HCT116 (cell line): Measurements from ENCODE around the gene EXOC4. TPM values are rescaled to one million over a fixed set of nuclear protein-coding genes. Genes with fewer than 3 reads are reported as not detected.

Source experiments
- ATAC-seq: fragments of 200-7000 bp; cut with Tn5 transposase; 2 replicates; pipeline ENCODE4 v1.9.1; 2020; ENCODE audit warnings: mild to moderate bottlenecking, moderate library complexity
- BruUV-seq: library from RNA; stranded (reverse); fragments of 400-500 nt; replicated peaks from 2 replicates; lab custom pipeline; 2021; lab: Mats Ljungman, UMichigan
- CTCF ChIA-PET: fragments of 300-600 bp; sonication (Branson Sonifier 250); formaldehyde crosslinking; loops from one replicate; lab custom pipeline; 2021; ENCODE audit warnings: antibody characterized with exemption; lab: Charles Lee
- POLR2A ChIA-PET: fragments of 300-600, 350-600 bp; sonication (Branson Sonifier 250); formaldehyde crosslinking; loops from one replicate; lab custom pipeline; 2021; ENCODE audit warnings: antibody characterized with exemption; lab: Charles Lee
- RAD21 ChIA-PET, 2 experiments: fragments of 300-600 bp; sonication (Branson Sonifier 250); formaldehyde crosslinking; loops; one replicate each; lab custom pipeline; 2023; ENCODE audit warnings: low total read pairs in 2 of 2; ENCODE audit not compliant: uncharacterized antibody in 2 of 2, unreplicated experiment in 2 of 2, low non-redundant PET in 1 of 2; lab: Charles Lee
- DNase-seq: peaks from one replicate; pipeline ENCODE4 v3.0.0-alpha.2; 2010; ENCODE audit warnings: low read depth, low spot score
- H2AFZ ChIP-seq: fragments of 200-600 bp; shearing (Covaris generic), sonication (generic); 2 replicates; pipeline ENCODE4 v1.6.1; 2017; ENCODE audit warnings: low read depth, mixed run types, mixed read lengths, antibody characterized with exemption, low read length; ENCODE audit not compliant: poor library complexity, severe bottlenecking
- H3K27ac ChIP-seq: 2 replicates; pipeline ENCODE4 v1.5.1; 2012; ENCODE audit warnings: low read depth, low read length
- H3K27me3 ChIP-seq: fragments of 200-600 bp; sonication (generic); 2 replicates; pipeline ENCODE4 v1.6.1; 2016; ENCODE audit warnings: mixed run types, low read length, mixed read lengths; ENCODE audit not compliant: insufficient read depth
- H3K36me3 ChIP-seq, 2 experiments: fragments of 200-500 bp in 1 of 2; fragments of 200-600 bp in 1 of 2; sonication (Bioruptor generic) in 1 of 2; sonication (generic) in 1 of 2; 2 replicates each; pipeline versions ENCODE4 v1.5.1 to v1.6.1; 2014 to 2016; ENCODE audit warnings: low read length in 2 of 2, inconsistent platforms in 1 of 2, mixed read lengths in 1 of 2, mixed run types in 1 of 2; ENCODE audit not compliant: insufficient read depth in 2 of 2, control insufficient read depth in 1 of 2
- H3K4me1 ChIP-seq, 2 experiments: fragments of 200-600 bp in 1 of 2; sonication (generic) in 1 of 2; 2 replicates each; pipeline versions ENCODE4 v1.5.1 to v1.6.1; 2012 to 2017; ENCODE audit warnings: low read length in 2 of 2, inconsistent platforms in 1 of 2, mild to moderate bottlenecking in 1 of 2, mixed read lengths in 1 of 2, mixed run types in 1 of 2, moderate library complexity in 1 of 2; ENCODE audit not compliant: insufficient read depth in 2 of 2, control insufficient read depth in 1 of 2
- H3K4me2 ChIP-seq: fragments of 200-600 bp; sonication (generic); 2 replicates; pipeline ENCODE4 v1.6.1; 2017; ENCODE audit warnings: mixed run types, low read length, mixed read lengths
- H3K4me3 ChIP-seq, 2 experiments: fragments of 200-600 bp in 1 of 2; sonication (generic) in 1 of 2; replicated peaks in 1 of 2; 2 replicates each; pipeline ENCODE4 v1.5.1; 2011 to 2016; ENCODE audit warnings: low read length in 2 of 2, control low read depth in 1 of 2, low read depth in 1 of 2, mild to moderate bottlenecking in 1 of 2, mixed read lengths in 1 of 2, mixed run types in 1 of 2
- H3K79me2 ChIP-seq: fragments of 200-600 bp; sonication (generic); 2 replicates; pipeline ENCODE4 v1.6.1; 2017; ENCODE audit warnings: mild to moderate bottlenecking, mixed run types, low read length, moderate library complexity, mixed read lengths; ENCODE audit not compliant: insufficient read depth
- H3K9ac ChIP-seq: fragments of 200-600 bp; sonication (generic); 2 replicates; pipeline ENCODE4 v1.6.1; 2016; ENCODE audit warnings: low read length, mixed read lengths
- H3K9me2 ChIP-seq: fragments of 200-600 bp; sonication (generic), shearing (Covaris generic); 2 replicates; pipeline ENCODE4 v1.6.1; 2017; ENCODE audit warnings: mixed run types, mild to moderate bottlenecking, moderate library complexity; ENCODE audit not compliant: insufficient read depth
- H3K9me3 ChIP-seq, 2 experiments: fragments of 200-500 bp in 1 of 2; fragments of 200-600 bp in 1 of 2; sonication (Bioruptor generic) in 1 of 2; sonication (generic) in 1 of 2; 2 replicates each; pipeline ENCODE4 v1.6.1; 2014 to 2017; ENCODE audit warnings: low read length in 2 of 2, mixed read lengths in 2 of 2, inconsistent platforms in 1 of 2, low read depth in 1 of 2, mild to moderate bottlenecking in 1 of 2, mixed run types in 1 of 2, moderate library complexity in 1 of 2; ENCODE audit not compliant: control insufficient read depth in 1 of 2, insufficient read depth in 1 of 2
- H4K20me1 ChIP-seq: fragments of 200-600 bp; sonication (generic), shearing (Covaris generic); 2 replicates; pipeline ENCODE4 v1.6.1; 2017; ENCODE audit warnings: mixed run types, mild to moderate bottlenecking, moderate library complexity; ENCODE audit not compliant: insufficient read depth
- CBX3 ChIP-seq: IDR thresholded peaks from 2 replicates; pipeline ENCODE4 v1.6.1; 2012; ENCODE audit warnings: low read depth
- ELF1 ChIP-seq: IDR thresholded peaks from 2 replicates; pipeline ENCODE4 v1.6.1; 2012; ENCODE audit warnings: low read depth, borderline replicate concordance
- EZH2phosphoT487 ChIP-seq: fragments of 200-600 bp; IDR thresholded peaks from 2 replicates; pipeline ENCODE4 v1.6.1; 2018; ENCODE audit warnings: antibody characterized with exemption, borderline replicate concordance
- FOSL1 ChIP-seq: IDR thresholded peaks from 2 replicates; pipeline ENCODE4 v1.6.1; 2012; ENCODE audit warnings: low read depth
- POLR2AphosphoS5 ChIP-seq: IDR thresholded peaks from 2 replicates; pipeline ENCODE4 v1.6.1; 2011; ENCODE audit warnings: mild to moderate bottlenecking, low read depth, low read length, moderate library complexity
- RAD21 ChIP-seq: IDR thresholded peaks from 2 replicates; pipeline ENCODE4 v1.6.1; 2012; ENCODE audit warnings: low read depth, mild to moderate bottlenecking
- SIN3A ChIP-seq: IDR thresholded peaks from 2 replicates; pipeline ENCODE4 v1.6.1; 2012; ENCODE audit warnings: low read depth
- SP1 ChIP-seq: IDR thresholded peaks from 2 replicates; pipeline ENCODE4 v1.6.1; 2012; ENCODE audit warnings: low read depth
- TCF7L2 ChIP-seq: IDR thresholded peaks from 2 replicates; pipeline ENCODE4 v1.7.0; 2011; ENCODE audit warnings: borderline replicate concordance, inconsistent platforms; ENCODE audit not compliant: insufficient read depth, insufficient read length; ENCODE audit errors: extremely low read depth
- YY1 ChIP-seq: IDR thresholded peaks from 2 replicates; pipeline ENCODE4 v1.6.1; 2011; ENCODE audit warnings: low read length, low read depth, moderate library complexity, mild to moderate bottlenecking; ENCODE audit not compliant: insufficient replicate concordance; ENCODE audit errors: extremely low read depth
- intact Hi-C: fragments of 100-400 bp; cut with micrococcal nuclease; formaldehyde crosslinking; loops from 2 replicates; pipeline ENCODE4 v1.10.0; 2022
- total RNA-seq: library from RNA; stranded (reverse); gene quantifications from one replicate; pipeline ENCODE4 v1.2.1, GENCODE V29; 2021; ENCODE audit not compliant: unreplicated experiment
- TF ChIP-seq, protein P1 (sequence below): IDR thresholded peaks from 2 replicates; pipeline ENCODE4 v1.6.1; 2012; ENCODE audit warnings: low read depth

The EXOC4 gene
- total RNA-seq, 1 experiment from 2014 or later, result 40.3 TPM

DNA sequence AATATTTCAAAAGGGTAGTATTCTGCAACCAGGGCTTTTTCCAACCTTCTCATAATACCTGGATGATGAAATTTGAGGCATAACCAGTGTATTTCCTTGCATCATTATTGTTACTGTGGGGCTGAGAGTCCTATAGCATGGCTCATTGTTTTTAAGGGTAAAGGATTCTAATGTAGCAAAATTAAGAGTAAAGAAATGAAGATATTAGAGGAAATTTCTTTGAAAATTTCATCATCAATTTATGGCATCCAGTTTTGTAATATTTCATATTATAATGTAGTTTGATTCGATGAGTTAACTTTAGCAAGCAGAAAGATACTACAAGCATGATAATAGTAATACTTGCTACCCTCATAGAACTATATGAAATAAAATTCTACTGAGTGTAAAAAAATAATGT is 486.9 kb downstream of the EXOC4 start:
- Histone ChIP-seq H3K9me3 (no peaks in the 10 kb centered on the region), H3K9me2 (no peaks in the 10 kb centered on the region; the same call in 1 of the 2 replicates), H3K9ac (no peak overlapping the region), H3K27ac (no peak overlapping the region), H3K4me2 (no peak overlapping the region)
- BruUV-seq, result no TSS peak
- CTCF ChIA-PET, result no interaction called here
- DNase-seq, result no peak
- intact Hi-C loops, result no loop called here
- TF ChIP-seq RAD21 (no peak), CBX3 (no peak), YY1 (no peak), SIN3A (no peak), ELF1 (no peak)
- TF ChIP-seq, protein P1, sequence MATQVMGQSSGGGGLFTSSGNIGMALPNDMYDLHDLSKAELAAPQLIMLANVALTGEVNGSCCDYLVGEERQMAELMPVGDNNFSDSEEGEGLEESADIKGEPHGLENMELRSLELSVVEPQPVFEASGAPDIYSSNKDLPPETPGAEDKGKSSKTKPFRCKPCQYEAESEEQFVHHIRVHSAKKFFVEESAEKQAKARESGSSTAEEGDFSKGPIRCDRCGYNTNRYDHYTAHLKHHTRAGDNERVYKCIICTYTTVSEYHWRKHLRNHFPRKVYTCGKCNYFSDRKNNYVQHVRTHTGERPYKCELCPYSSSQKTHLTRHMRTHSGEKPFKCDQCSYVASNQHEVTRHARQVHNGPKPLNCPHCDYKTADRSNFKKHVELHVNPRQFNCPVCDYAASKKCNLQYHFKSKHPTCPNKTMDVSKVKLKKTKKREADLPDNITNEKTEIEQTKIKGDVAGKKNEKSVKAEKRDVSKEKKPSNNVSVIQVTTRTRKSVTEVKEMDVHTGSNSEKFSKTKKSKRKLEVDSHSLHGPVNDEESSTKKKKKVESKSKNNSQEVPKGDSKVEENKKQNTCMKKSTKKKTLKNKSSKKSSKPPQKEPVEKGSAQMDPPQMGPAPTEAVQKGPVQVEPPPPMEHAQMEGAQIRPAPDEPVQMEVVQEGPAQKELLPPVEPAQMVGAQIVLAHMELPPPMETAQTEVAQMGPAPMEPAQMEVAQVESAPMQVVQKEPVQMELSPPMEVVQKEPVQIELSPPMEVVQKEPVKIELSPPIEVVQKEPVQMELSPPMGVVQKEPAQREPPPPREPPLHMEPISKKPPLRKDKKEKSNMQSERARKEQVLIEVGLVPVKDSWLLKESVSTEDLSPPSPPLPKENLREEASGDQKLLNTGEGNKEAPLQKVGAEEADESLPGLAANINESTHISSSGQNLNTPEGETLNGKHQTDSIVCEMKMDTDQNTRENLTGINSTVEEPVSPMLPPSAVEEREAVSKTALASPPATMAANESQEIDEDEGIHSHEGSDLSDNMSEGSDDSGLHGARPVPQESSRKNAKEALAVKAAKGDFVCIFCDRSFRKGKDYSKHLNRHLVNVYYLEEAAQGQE, result no peak
- TF ChIP-seq, all 23 proteins: peak for 0
- no peaks in the 10 kb centered on the region for H4K20me1 ChIP-seq
- no peaks in the 10 kb centered on the region for H3K27me3 ChIP-seq
- ChIA-PET POLR2A (no interaction called here), RAD21 (no interaction called here)
- no peak overlapping the region for H3K4me3 ChIP-seq
- no peaks in the 10 kb centered on the region for H3K4me1 ChIP-seq
- no peak for ATAC-seq
- H3K79me2 ChIP-seq, result no peaks in the 10 kb centered on the region
- H2AFZ ChIP-seq, result no peak overlapping the region
- H3K36me3 ChIP-seq, result no peaks in the 10 kb centered on the region

DNA sequence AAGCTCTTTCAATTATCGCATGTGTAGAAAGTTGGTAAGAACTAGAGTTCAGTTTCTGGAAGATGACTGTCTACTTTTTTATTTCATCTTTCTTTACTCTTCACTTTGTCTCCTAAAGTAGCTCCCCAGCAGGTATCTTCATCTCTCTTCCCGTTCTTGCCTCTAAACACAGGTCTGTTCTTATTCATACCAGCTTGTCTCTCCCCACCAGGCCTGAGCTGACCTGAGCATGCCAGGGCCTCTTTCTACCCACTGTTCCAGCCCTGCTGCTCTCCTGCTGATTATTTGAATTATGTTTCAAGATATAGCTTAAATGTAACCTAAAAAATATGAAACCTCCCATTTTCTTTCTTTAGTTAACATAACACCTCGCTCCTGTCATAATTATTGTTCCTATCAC is 488.2 kb downstream of the EXOC4 start:
- BruUV-seq, result no TSS peak
- Histone ChIP-seq H3K9ac (no peak overlapping the region), H3K4me1 (no peaks in the 10 kb centered on the region), H3K9me3 (no peaks in the 10 kb centered on the region), H3K4me3 (no peak overlapping the region), H2AFZ (no peak overlapping the region), H3K4me2 (no peak overlapping the region), H3K36me3 (no peaks in the 10 kb centered on the region), H3K9me2 (no peaks in the 10 kb centered on the region; the same call in 1 of the 2 replicates), H3K27me3 (no peaks in the 10 kb centered on the region), H4K20me1 (no peaks in the 10 kb centered on the region), H3K27ac (no peak overlapping the region), H3K79me2 (no peaks in the 10 kb centered on the region)
- ChIA-PET POLR2A (no interaction called here), RAD21 (no interaction called here), CTCF (no interaction called here)
- ATAC-seq, result no peak
- DNase-seq, result no peak
- intact Hi-C loops, result no loop called here
- TF ChIP-seq, protein P1, result no peak
- TF ChIP-seq CBX3, result no peak
- TF ChIP-seq FOSL1, result no peak
- TF ChIP-seq EZH2phosphoT487, result no peak
- no peak for TF ChIP-seq SIN3A
- TF ChIP-seq TCF7L2, result no peak
- no peak for TF ChIP-seq RAD21
- no peak for TF ChIP-seq POLR2AphosphoS5
- TF ChIP-seq SP1, result no peak
